IMR-90 (cell line): ENCODE data around the gene HIVEP3. TPM values are rescaled to one million over a fixed set of nuclear protein-coding genes. Genes with fewer than 3 reads are reported as not detected.

Experiments used
- ATAC-seq: fragments of 200-7000 bp; cut with Tn5 transposase; 2 replicates; pipeline ENCODE4 v1.9.1; 2020; ENCODE audit warnings: low read depth, mild to moderate bottlenecking, moderate library complexity
- BruUV-seq: library from RNA; stranded (reverse); fragments of 400-500 nt; replicated peaks from 2 replicates; lab custom pipeline; 2021; lab: Mats Ljungman, UMichigan
- CTCF ChIA-PET: fragments of 300-600 bp; formaldehyde crosslinking; extraction: SDS; loops from one replicate; lab custom pipeline; 2021; ENCODE audit warnings: antibody characterized with exemption; lab: Yijun Ruan, JAX
- POLR2A ChIA-PET: fragments of 300-600 bp; sonication (Branson Sonifier 250); formaldehyde crosslinking; loops from one replicate; lab custom pipeline; 2022; ENCODE audit warnings: antibody characterized with exemption; ENCODE audit not compliant: unreplicated experiment; lab: Charles Lee
- DNase-seq: peaks from one replicate; pipeline ENCODE4 v3.0.0; 2013
- H2AFZ ChIP-seq: replicated peaks from 2 replicates; pipeline ENCODE3; 2013; ENCODE audit warnings: low read length, mild to moderate bottlenecking; ENCODE audit not compliant: poor library complexity
- H2AK5ac ChIP-seq: 2 replicates; pipeline ENCODE4 v1.6.1; 2013; ENCODE audit warnings: low read depth, low read length, inconsistent platforms
- H2AK9ac ChIP-seq: replicated peaks from 2 replicates; pipeline ENCODE3; 2013; ENCODE audit warnings: mild to moderate bottlenecking, low read depth, low read length, moderate library complexity; ENCODE audit not compliant: poor library complexity
- H2BK120ac ChIP-seq: 2 replicates; pipeline ENCODE4 v1.6.1; 2013; ENCODE audit warnings: low read depth, low read length, inconsistent platforms
- H2BK15ac ChIP-seq: 3 replicates; pipeline ENCODE4 v1.6.1; 2013; ENCODE audit warnings: low read depth, low read length, inconsistent platforms
- H2BK20ac ChIP-seq: 2 replicates; pipeline ENCODE4 v1.6.1; 2013; ENCODE audit warnings: low read depth, mild to moderate bottlenecking, inconsistent platforms, low read length, moderate library complexity
- H2BK5ac ChIP-seq: 2 replicates; pipeline ENCODE4 v1.6.1; 2013; ENCODE audit warnings: mild to moderate bottlenecking, low read depth, low read length, inconsistent platforms; ENCODE audit not compliant: poor library complexity, severe bottlenecking
- H3K14ac ChIP-seq: replicated peaks from 2 replicates; pipeline ENCODE4 v1.6.1; 2013; ENCODE audit warnings: low read depth, low read length, inconsistent platforms
- H3K18ac ChIP-seq: 2 replicates; pipeline ENCODE4 v1.6.1; 2013; ENCODE audit warnings: low read depth, low read length, control low read depth
- H3K23ac ChIP-seq: 2 replicates; pipeline ENCODE4 v1.6.1; 2013; ENCODE audit warnings: low read depth, low read length, inconsistent platforms
- H3K27ac ChIP-seq: 2 replicates; pipeline ENCODE4 v1.5.1; 2013; ENCODE audit warnings: mild to moderate bottlenecking, control low read depth, low read length; ENCODE audit not compliant: insufficient read depth
- H3K27me3 ChIP-seq: 2 replicates; pipeline ENCODE4 v1.6.1; 2013; ENCODE audit warnings: low read length; ENCODE audit not compliant: control insufficient read depth, insufficient read depth
- H3K36me3 ChIP-seq: 2 replicates; pipeline ENCODE4 v1.6.1; 2013; ENCODE audit warnings: low read length, mixed read lengths; ENCODE audit not compliant: control insufficient read depth, insufficient read depth
- H3K4ac ChIP-seq: 2 replicates; pipeline ENCODE4 v1.6.1; 2013; ENCODE audit warnings: low read depth, low read length, inconsistent platforms
- H3K4me1 ChIP-seq: 2 replicates; pipeline ENCODE4 v1.6.1; 2013; ENCODE audit warnings: low read length, mixed read lengths; ENCODE audit not compliant: control insufficient read depth, insufficient read depth
- H3K4me2 ChIP-seq: 2 replicates; pipeline ENCODE4 v1.6.1; 2013; ENCODE audit warnings: low read depth, mild to moderate bottlenecking, control low read depth, low read length, moderate library complexity
- H3K4me3 ChIP-seq: 2 replicates; pipeline ENCODE4 v1.5.1; 2013; ENCODE audit warnings: low read depth, mild to moderate bottlenecking, control low read depth, low read length, moderate library complexity; ENCODE audit not compliant: insufficient read depth
- H3K56ac ChIP-seq: 2 replicates; pipeline ENCODE4 v1.6.1; 2013; ENCODE audit warnings: low read length, inconsistent platforms; ENCODE audit not compliant: insufficient read depth; ENCODE audit errors: extremely low read depth
- H3K79me1 ChIP-seq, 2 experiments: 2 replicates each; pipeline ENCODE4 v1.6.1; 2013; ENCODE audit warnings: low read length in 2 of 2, inconsistent platforms in 1 of 2, low read depth in 1 of 2
- H3K9ac ChIP-seq: 2 replicates; pipeline ENCODE4 v1.6.1; 2013; ENCODE audit warnings: low read depth, low read length, control low read depth
- H3K9me1 ChIP-seq: 2 replicates; pipeline ENCODE4 v1.6.1; 2013; ENCODE audit warnings: low read length, inconsistent platforms; ENCODE audit not compliant: insufficient read depth
- H3K9me3 ChIP-seq: 2 replicates; pipeline ENCODE4 v1.6.1; 2013; ENCODE audit warnings: low read length; ENCODE audit not compliant: control insufficient read depth, insufficient read depth
- H4K20me1 ChIP-seq: 2 replicates; pipeline ENCODE4 v1.6.1; 2013; ENCODE audit warnings: low read length, inconsistent platforms; ENCODE audit not compliant: insufficient read depth
- H4K5ac ChIP-seq: 2 replicates; pipeline ENCODE4 v1.6.1; 2013; ENCODE audit warnings: mild to moderate bottlenecking, low read depth, low read length, control low read depth
- H4K8ac ChIP-seq, 2 experiments: 2 replicates each; pipeline ENCODE4 v1.6.1; 2013; ENCODE audit warnings: low read depth in 2 of 2, low read length in 2 of 2, control low read depth in 1 of 2, inconsistent platforms in 1 of 2
- H4K91ac ChIP-seq: 2 replicates; pipeline ENCODE4 v1.6.1; 2013; ENCODE audit warnings: low read depth, low read length, inconsistent platforms; ENCODE audit not compliant: insufficient read depth
- BHLHE40 ChIP-seq: fragments of 150-350 bp; IDR thresholded peaks from 2 replicates; pipeline ENCODE4 v1.6.1; 2016; ENCODE audit warnings: mild to moderate bottlenecking, low read depth, low read length
- CEBPB ChIP-seq: IDR thresholded peaks from 2 replicates; pipeline ENCODE4 v1.6.1; 2012; ENCODE audit warnings: low read depth, low read length, improper control_type of control experiment
- CHD1 ChIP-seq: IDR thresholded peaks from 2 replicates; pipeline ENCODE4 v1.6.1; 2012; ENCODE audit warnings: low read depth, low read length, improper control_type of control experiment
- CTCF ChIP-seq: conservative IDR thresholded peaks from 2 replicates; pipeline ENCODE4 v1.5.1; 2012; ENCODE audit warnings: mild to moderate bottlenecking, low read depth, low read length, improper control_type of control experiment
- ELK1 ChIP-seq: fragments of 150-350 bp; IDR thresholded peaks from 2 replicates; pipeline ENCODE4 v1.6.1; 2016; ENCODE audit warnings: low read depth, mild to moderate bottlenecking, low read length, moderate library complexity, borderline replicate concordance
- FOS ChIP-seq: fragments of 150-350 bp; IDR thresholded peaks from 2 replicates; pipeline ENCODE4 v1.6.1; 2016; ENCODE audit warnings: low read depth, low read length
- MAFK ChIP-seq: IDR thresholded peaks from 2 replicates; pipeline ENCODE4 v1.6.1; 2012; ENCODE audit warnings: low read depth, low read length, improper control_type of control experiment
- MAZ ChIP-seq: IDR thresholded peaks from 2 replicates; pipeline ENCODE4 v1.6.1; 2012; ENCODE audit warnings: low read depth, mild to moderate bottlenecking, low read length, improper control_type of control experiment, moderate library complexity, borderline replicate concordance
- MXI1 ChIP-seq: IDR thresholded peaks from 2 replicates; pipeline ENCODE4 v1.6.1; 2012; ENCODE audit warnings: low read depth, mild to moderate bottlenecking, low read length, moderate library complexity, borderline replicate concordance
- NFE2L2 ChIP-seq: fragments of 150-350 bp; IDR thresholded peaks from 2 replicates; pipeline ENCODE4 v1.6.1; 2016; ENCODE audit warnings: low read depth, mild to moderate bottlenecking, low read length
- POLR2A ChIP-seq: IDR thresholded peaks from 2 replicates; pipeline ENCODE4 v1.6.1; 2012; ENCODE audit warnings: mild to moderate bottlenecking, low read depth, low read length
- RAD21 ChIP-seq: IDR thresholded peaks from 2 replicates; pipeline ENCODE4 v1.6.1; 2012; ENCODE audit warnings: low read length, improper control_type of control experiment
- RFX5 ChIP-seq: IDR thresholded peaks from 2 replicates; pipeline ENCODE4 v1.8.0; 2012; ENCODE audit warnings: low read depth, mild to moderate bottlenecking, low read length, moderate library complexity
- SMC3 ChIP-seq: fragments of 150-350 bp; IDR thresholded peaks from 2 replicates; pipeline ENCODE4 v1.6.1; 2016; ENCODE audit warnings: low read depth, mild to moderate bottlenecking, antibody characterized with exemption, low read length, moderate library complexity
- USF2 ChIP-seq: fragments of 150-350 bp; IDR thresholded peaks from 2 replicates; pipeline ENCODE4 v1.6.1; 2017; ENCODE audit warnings: mild to moderate bottlenecking, antibody characterized with exemption, low read length, low read depth
- whole genome bisulfite sequencing, 2 experiments: methylation state at CpG; one replicate each; pipeline versions ENCODE4 v1.1.5 to v1.1.7; 2013; ENCODE audit warnings: missing lambda C conversion rate in 2 of 2; ENCODE audit not compliant: insufficient read length in 1 of 2; ENCODE audit errors: extremely low coverage in 2 of 2; 5-methylcytosine and 5-hydroxymethylcytosine counted together
- dilution Hi-C: fragments of 300-500 bp; cut with HindIII; formaldehyde crosslinking; loops from one replicate; pipeline ENCODE4 v1.14.3; 2018; ENCODE audit warnings: low sequenced_read_pairs; ENCODE audit not compliant: unreplicated experiment
- in situ Hi-C: fragments of 300-500 bp; cut with MboI; formaldehyde crosslinking; loops from 3 replicates; pipeline ENCODE4 v1.14.3; 2019; ENCODE audit warnings: low sequenced_read_pairs, inconsistent platforms, mixed read lengths
- intact Hi-C: fragments of 100-400 bp; cut with micrococcal nuclease; formaldehyde crosslinking; loops from 2 replicates; pipeline ENCODE4 v1.10.0; 2022
- polyA plus RNA-seq, 3 experiments: library from polyadenylated mRNA; depleted of rRNA; stranded (reverse); fragments of >200 nt; gene quantifications; 2 replicates each; pipeline ENCODE4 v1.2.3, GENCODE V29; 2012; ENCODE audit warnings: low replicate concordance in 1 of 3
- total RNA-seq: library from RNA; depleted of rRNA; stranded (reverse); fragments of >200 nt; gene quantifications from 2 replicates; pipeline ENCODE4 v1.2.3, GENCODE V29; 2012

HIVEP3 gene
- total and polyA plus RNA-seq, 2 of the 4 experiments (the other 2 are of a cell fraction), result 1.4 to 4.0 TPM

- ChIA-PET POLR2A (no interaction called here), CTCF (no interaction called here)
- peaks cover 18% of the 10 kb centered on the region for H3K9me1 ChIP-seq
- no peak overlapping the region for H3K23ac ChIP-seq
- in situ Hi-C loops (no loop called here), dilution Hi-C loops (no loop called here), intact Hi-C loops (no loop called here)
- H3K56ac ChIP-seq, result no peak overlapping the region
- DNase-seq (no peak), ATAC-seq (no peak)
- no peaks in the 10 kb centered on the region for H3K79me1 ChIP-seq
- H4K8ac ChIP-seq, result no peak overlapping the region
- H3K4me3 ChIP-seq, result no peak overlapping the region
- H2BK20ac ChIP-seq, result no peak overlapping the region
- no peak overlapping the region for H2AK9ac ChIP-seq
- BruUV-seq, result no TSS peak
- no peak overlapping the region for H3K4ac ChIP-seq
- H4K5ac ChIP-seq, result no peak overlapping the region
- H3K36me3 ChIP-seq, result no peaks in the 10 kb centered on the region
- no peak overlapping the region for H3K18ac ChIP-seq
- H3K9ac ChIP-seq, result no peak overlapping the region
- no peak overlapping the region for H3K14ac ChIP-seq
- H4K91ac ChIP-seq, result no peak overlapping the region
- H2AFZ ChIP-seq, result no peak overlapping the region
- H2BK5ac ChIP-seq, result no peak overlapping the region
- H3K4me1 ChIP-seq, result peaks cover 32% of the 10 kb centered on the region
- no peak overlapping the region for H3K27ac ChIP-seq
- no peaks in the 10 kb centered on the region for H3K9me3 ChIP-seq
- no peak overlapping the region for H3K4me2 ChIP-seq
- no peaks in the 10 kb centered on the region for H3K27me3 ChIP-seq
- H2BK15ac ChIP-seq, result no peak overlapping the region
- 89% methylated on average over 3 of the region's 11 CpGs; no CpG with 5 or more reads in 1 of the 2 experiments for WGBS, 2 experiments
- no peaks in the 10 kb centered on the region; the same call in 1 of the 2 replicates for H4K20me1 ChIP-seq
- H2AK5ac ChIP-seq, result no peak overlapping the region
- H2BK120ac ChIP-seq, result no peak overlapping the region
- TF ChIP-seq RFX5, result no peak
- no peak for TF ChIP-seq ELK1
- TF ChIP-seq CHD1, result no peak
- no peak for TF ChIP-seq MXI1
- no peak for TF ChIP-seq USF2
- no peak for TF ChIP-seq MAFK
- no peak for TF ChIP-seq BHLHE40
- no peak for TF ChIP-seq POLR2A
- TF ChIP-seq NFE2L2, result no peak
- no peak for TF ChIP-seq FOS
- TF ChIP-seq RAD21, result no peak
- TF ChIP-seq MAZ, result no peak
- TF ChIP-seq CTCF, result no peak
- TF ChIP-seq SMC3, result no peak
- no peak for TF ChIP-seq CEBPB
These were observed 430.4 kb downstream of the HIVEP3 start for GRCh38 chr1:41488040-41488951.
